ENCODE measurements around the gene ALDH3B2. TPM values are rescaled to one million over a fixed set of nuclear protein-coding genes. Genes with fewer than 3 reads are reported as not detected.

Gene ALDH3B2
- total RNA-seq, 4 donors from 2014 or later, result not detected

- Histone ChIP-seq H3K36me3 (no peaks in the 10 kb centered on the region), H3K27me3 (no peaks in the 10 kb centered on the region), H3K27ac (no peak overlapping the region), H3K4me3 (no peak overlapping the region), H3K9me3 (no peaks in the 10 kb centered on the region), H3K4me1 (peaks cover 0 to 21% (median 20%) of the 10 kb centered on the region in 4 donors)
- TF ChIP-seq CTCF (IDR thresholded peaks at IDR 0.05), result no peak
- no peak for TF ChIP-seq POLR2A (IDR thresholded peaks at IDR 0.05)
- DNase-seq, result no peak
Observed at GRCh38 chr11:67642173-67643120, 32.0 kb downstream of the ALDH3B2 start.

GRCh38 chr11:67641338-67642172, 32.9 kb downstream of the ALDH3B2 start:
- no peak overlapping the region for H3K4me3 ChIP-seq
- no peaks in the 10 kb centered on the region for H3K36me3 ChIP-seq
- no peak for TF ChIP-seq POLR2A (IDR thresholded peaks at IDR 0.05)
- no peak for TF ChIP-seq CTCF (IDR thresholded peaks at IDR 0.05)
- no peaks in the 10 kb centered on the region for H3K27me3 ChIP-seq
- no peak overlapping the region for H3K27ac ChIP-seq
- no peaks in the 10 kb centered on the region for H3K9me3 ChIP-seq
- H3K4me1 ChIP-seq, result peaks cover 0 to 12% (median 11%) of the 10 kb centered on the region in 4 donors
- peak in 1 of 3 donors; percentile 48 for DNase-seq

- H3K36me3 ChIP-seq, result no peaks in the 10 kb centered on the region
- H3K27ac ChIP-seq, result no peak overlapping the region
- no peaks in the 10 kb centered on the region for H3K27me3 ChIP-seq
- DNase-seq, result no peak
- no peak overlapping the region for H3K4me3 ChIP-seq
- H3K4me1 ChIP-seq, result peaks cover 0 to 5% (median 4%) of the 10 kb centered on the region in 4 donors
- H3K9me3 ChIP-seq, result no peaks in the 10 kb centered on the region
- no peak for TF ChIP-seq POLR2A (IDR thresholded peaks at IDR 0.05)
- no peak for TF ChIP-seq CTCF (IDR thresholded peaks at IDR 0.05)
Observed at GRCh38 chr11:67640758-67641337, 33.6 kb downstream of the ALDH3B2 start.

GRCh38 chr11:67640021-67640757, 34.2 kb downstream of the ALDH3B2 start:
- peak; percentile 70 to 89 (median 82) for DNase-seq
- Histone ChIP-seq H3K36me3 (no peaks in the 10 kb centered on the region), H3K4me3 (no peak overlapping the region), H3K9me3 (no peaks in the 10 kb centered on the region), H3K27me3 (no peaks in the 10 kb centered on the region), H3K4me1 (peaks cover 0 to under 1% (median under 1%) of the 10 kb centered on the region in 4 donors), H3K27ac (no peak overlapping the region)
- TF ChIP-seq CTCF (IDR thresholded peaks at IDR 0.05) (peak; percentile 28 to 84 (median 66)), POLR2A (IDR thresholded peaks at IDR 0.05) (no peak)

GRCh38 chr11:67639438-67639859, 35.0 kb downstream of the ALDH3B2 start, which contains the start of gene TBX10:
Gene TBX10 (minus strand): TSS chr11:67639763. CDS start chr11:67639472, 291 bp downstream.
- Histone ChIP-seq H3K4me3 (no peak within 1 kb of the TSS), H3K36me3 (no peaks in the 10 kb centered on the region), H3K27me3 (no peaks in the 10 kb centered on the region), H3K4me1 (peaks cover 0 to 6% (median 0%) of the 10 kb centered on the region in 4 donors), H3K9me3 (no peaks in the 10 kb centered on the region), H3K27ac (no peak within 1 kb of the TSS)
- DNase-seq, result no peak
- no peak for TF ChIP-seq CTCF (IDR thresholded peaks at IDR 0.05)
- no peak for TF ChIP-seq POLR2A (IDR thresholded peaks at IDR 0.05)

All from Peyer's patch (tissue), 4 donors.